NCI-H187 (cell line): ENCODE data around the gene DOCK8.
"Not testable (repeated sequence)": the region's sequence is repeated elsewhere in the genome, so short reads cannot be mapped to it uniquely, and the experiment has no call there.

Source experiments
- DNase-seq, 2 experiments: peaks; one replicate each; lab custom pipeline; 2025; lab: John Stamatoyannopoulos, UW

The DOCK8 gene

GRCh38 chr9:214648-215493 lies at the start of gene DOCK8:
Gene DOCK8, plus strand, starts transcription at chr9:214865. Its CDS starts 112 bp downstream, at chr9:214977.
- no peak for DNase-seq

GRCh38 chr9:169757-170156 lies 44.9 kb upstream of the DOCK8 start:
- DNase-seq = not testable (repeated sequence)

- DNase-seq = not testable (repeated sequence)
Observed at GRCh38 chr9:178140-178825, 36.4 kb upstream of the DOCK8 start.

- peak; percentile 55 to 88 for DNase-seq
Observed at GRCh38 chr9:178970-179383, 35.7 kb upstream of the DOCK8 start, which contains the start of gene ZNG1A. Gene ZNG1A, minus strand, starts transcription at chr9:179056. Its CDS starts 87 bp downstream, at chr9:178969.

DNA sequence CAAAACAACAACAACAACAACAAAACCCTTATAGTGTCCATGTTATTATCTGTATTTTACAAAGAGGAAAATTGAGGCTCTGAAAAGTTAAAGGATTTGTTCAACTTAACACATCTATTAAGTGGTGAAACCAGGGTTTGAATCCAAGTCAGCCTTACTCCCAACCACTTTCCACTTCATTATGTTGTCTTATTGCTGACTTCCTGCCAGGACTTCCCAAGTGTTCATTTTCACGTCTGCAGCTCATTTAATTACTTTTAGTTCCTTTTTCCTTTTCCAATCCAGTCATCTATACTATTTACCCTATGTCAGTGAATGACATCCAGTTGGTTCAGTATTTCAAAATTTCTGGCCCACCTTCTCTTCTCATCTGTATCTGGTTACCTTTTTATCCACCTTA lies 15.1 kb upstream of the DOCK8 start:
- not testable (repeated sequence) for DNase-seq

DNA sequence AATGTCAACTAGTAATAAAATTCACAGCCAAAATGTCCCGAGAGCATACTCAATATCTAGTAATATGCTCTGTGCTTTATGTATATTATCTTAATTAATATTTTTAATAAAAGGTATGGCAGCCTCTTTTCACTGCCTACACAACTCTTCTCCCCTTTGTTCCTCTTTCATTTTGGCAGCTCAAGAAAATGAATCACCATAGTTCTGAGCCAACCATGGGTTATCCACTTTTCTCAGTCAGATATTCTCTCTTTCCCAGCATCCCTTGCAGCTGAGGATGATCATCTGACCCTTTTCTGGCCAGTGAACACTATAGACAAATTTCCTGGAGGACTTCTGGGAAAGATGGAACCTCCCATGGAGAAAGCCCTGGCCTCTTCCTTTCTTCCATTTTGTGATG lies 8.2 kb upstream of the DOCK8 start:
- DNase-seq = no peak

GRCh38 chr9:209143-209758 lies 5.4 kb upstream of the DOCK8 start:
- DNase-seq = no peak

DNA sequence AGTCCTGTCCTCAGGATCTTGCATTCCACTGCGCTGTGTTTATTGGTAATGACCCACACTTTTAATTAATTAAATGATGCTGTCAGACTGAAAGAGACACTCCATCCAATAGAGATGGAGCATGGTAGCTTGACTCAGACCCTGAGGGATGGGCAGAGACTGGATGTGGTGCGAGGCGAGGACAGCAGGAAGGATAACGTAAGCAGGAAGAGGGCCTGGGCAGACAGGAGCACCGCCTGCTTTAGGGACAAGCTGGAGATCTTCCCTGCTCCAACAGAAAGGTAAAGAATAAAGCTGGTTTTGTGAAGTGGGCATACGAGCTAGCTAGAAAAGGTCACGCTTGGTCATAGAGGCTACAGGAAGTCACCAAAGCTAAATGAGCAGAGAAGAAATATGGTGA lies 3.6 kb upstream of the DOCK8 start:
- no peak for DNase-seq

- DNase-seq = no peak
Observed at GRCh38 chr9:211557-211956, 3.1 kb upstream of the DOCK8 start.

- no peak for DNase-seq
Observed at GRCh38 chr9:212297-212696, 2.4 kb upstream of the DOCK8 start.

DNA sequence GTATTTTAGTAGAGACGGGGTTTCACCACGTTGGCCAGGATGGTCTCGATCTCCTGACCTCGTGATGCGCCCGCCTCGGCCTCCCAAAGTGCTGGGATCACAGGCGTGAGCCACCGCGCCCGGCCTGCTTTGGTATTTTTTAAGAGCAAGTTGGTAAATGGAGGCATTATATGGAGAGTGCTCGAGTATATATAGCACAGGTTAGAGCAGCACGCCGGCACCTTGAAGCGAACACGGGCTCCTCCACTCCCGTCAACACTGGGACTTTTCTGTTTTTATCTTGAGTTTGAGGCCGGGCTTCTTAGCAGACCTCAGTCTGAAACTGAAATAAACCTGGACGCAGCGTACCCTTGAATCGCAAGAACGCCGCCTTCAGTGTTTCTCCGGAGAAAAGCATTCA lies 764 bp upstream of the DOCK8 start:
- DNase-seq = not testable (repeated sequence)

- DNase-seq = no peak
Observed at GRCh38 chr9:214351-214647, 366 bp upstream of the DOCK8 start.

DNA sequence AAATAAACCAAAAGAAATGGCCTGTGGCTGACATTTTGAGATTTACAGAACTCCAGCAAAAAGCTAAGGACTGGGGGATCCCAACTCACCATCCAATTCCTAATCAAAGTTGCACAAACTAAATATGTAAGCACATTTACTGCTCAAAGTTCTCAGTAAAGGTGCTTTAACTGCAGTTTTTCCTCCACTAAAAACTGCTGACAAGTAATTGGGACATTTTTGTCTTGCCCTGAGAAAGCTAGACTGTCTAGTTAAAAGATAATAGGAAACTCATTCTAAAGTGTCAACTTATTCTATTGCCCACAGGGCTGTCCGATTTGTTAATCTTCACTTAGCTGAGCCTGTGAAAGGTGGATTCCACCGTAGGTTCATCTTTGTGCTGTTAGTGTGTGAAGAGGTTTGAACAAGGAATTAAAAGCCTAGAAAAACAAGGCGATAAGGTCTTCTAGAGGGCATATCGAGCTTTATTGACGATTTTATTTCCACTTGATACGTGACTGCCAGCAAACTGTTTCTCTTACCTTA lies 1.0 kb downstream of the DOCK8 start:
- DNase-seq = no peak

GRCh38 chr9:216866-217265 lies 2.2 kb downstream of the DOCK8 start:
- no peak for DNase-seq

GRCh38 chr9:217950-218349 lies 3.3 kb downstream of the DOCK8 start:
- DNase-seq = no peak

DNA sequence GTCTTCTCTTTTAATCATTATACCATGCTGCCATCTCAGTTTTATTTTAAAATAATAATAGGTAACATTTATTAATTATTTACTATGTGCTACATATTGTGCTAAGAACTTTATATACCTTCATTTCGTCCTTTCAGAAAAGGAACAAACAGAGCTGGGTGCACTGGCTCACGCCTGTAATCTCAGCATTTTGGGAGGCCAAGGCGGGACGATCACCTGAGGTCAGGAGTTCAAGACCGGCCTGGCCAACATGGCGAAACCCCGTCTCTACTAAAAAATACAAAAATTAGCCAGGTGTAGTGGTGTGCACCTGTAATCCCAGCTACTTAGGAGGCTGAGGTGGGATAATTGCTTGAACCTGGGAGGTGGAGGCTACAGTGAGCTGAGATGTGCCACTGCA lies 4.4 kb downstream of the DOCK8 start:
- not testable (repeated sequence) for DNase-seq

DNA sequence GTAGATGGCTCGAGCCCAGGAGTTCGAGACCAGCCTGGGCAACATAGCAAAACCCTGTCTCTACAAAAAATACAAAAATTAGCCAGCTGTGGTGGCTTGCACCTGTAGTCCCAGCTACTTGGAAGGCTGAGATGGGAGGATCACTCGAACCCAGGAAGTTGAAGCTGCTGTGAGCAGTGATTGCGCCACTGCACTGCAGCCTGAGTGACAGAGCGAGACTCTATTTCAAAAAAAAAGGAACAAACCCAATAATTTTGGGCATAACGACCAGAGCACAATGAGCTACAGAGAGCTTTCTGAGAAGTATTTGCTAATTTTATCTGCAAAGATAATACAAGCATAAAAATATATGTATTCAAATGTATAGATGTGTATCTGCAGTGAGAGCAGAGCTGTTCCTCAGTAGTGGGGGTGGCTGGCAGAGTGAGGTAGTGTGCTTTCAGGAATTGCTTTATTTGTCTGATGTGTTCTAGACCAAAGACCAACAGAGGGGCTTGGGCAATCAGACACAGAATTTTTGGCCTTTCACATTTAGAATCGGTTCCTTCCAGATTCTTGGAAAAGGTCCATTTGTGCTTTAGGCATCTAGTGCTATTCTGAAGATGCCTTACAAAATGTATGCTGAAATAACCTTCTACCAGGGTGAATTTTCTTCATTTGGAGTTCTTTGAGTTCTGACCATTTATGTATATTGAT lies 5.2 kb downstream of the DOCK8 start:
- no peak for DNase-seq

DNA sequence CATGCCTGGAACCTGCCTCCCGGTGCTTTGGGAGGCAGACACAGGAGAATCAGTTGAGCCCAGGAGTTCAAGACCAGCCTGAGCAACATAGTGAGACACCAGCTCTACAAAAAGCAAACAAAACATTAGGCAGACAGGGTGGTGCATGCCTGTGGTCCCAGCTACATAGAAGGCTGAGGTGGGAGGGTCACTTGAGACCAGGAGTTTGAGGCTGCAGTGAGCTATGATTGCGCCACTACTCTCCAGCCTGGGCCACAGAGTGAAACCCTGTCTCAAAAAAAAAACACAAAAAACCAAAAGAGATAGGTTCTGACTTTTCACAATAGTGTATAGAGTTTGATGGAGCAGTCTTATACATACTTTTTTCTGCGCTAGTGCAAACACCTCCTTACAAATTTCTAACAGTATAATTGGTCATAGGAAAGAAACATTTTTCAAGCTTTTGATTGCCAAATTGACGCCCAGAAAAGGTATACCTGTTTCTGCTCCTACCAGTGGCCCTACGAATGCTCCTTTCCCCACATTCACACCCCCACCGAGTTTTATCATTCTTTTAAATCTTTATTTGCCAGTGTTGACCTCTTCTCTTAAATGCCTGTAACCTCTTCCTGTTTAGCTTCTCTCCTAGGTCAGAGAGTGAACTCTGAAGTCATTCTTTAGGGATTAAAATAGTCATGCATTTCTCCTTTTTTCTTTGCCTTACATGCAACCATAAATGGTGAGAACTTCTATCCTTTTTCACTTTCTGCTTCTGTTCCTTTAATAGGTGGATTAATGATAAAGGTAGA lies 7.5 kb downstream of the DOCK8 start:
- no peak for DNase-seq

GRCh38 chr9:223152-223551 lies 8.5 kb downstream of the DOCK8 start:
- no peak for DNase-seq

DNA sequence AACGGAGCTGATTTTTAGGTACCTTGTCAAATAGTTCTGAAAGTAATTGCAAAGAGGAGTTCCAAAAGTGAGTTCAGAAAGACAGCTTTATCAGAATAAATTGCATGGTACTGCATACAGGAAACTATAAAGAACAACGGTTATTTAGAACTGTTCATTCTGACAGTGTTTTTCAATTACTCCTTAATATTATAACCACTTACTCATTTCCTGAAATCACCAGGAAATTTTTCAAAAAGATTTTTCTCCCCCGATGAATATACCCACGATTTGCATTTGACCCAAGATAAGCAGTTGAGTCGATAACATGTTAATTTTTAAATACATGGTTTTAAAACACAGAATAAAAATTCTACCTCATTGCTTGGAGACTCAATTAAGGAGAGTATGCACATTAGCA lies 9.4 kb downstream of the DOCK8 start:
- DNase-seq = no peak
